Measurements from ENCODE around the gene ESRRB.

GRCh38 chr14:76531821-76532318, 155.9 kb downstream of the ESRRB start:
- TF ChIP-seq MAX (IDR thresholded peaks at IDR 0.05; ENCODE audit: low read depth, low read length) = no peak
- TF ChIP-seq POLR2A (IDR thresholded peaks at IDR 0.05; ENCODE audit: extremely low read depth, insufficient read length) = no peak
- TF ChIP-seq, protein P1, sequence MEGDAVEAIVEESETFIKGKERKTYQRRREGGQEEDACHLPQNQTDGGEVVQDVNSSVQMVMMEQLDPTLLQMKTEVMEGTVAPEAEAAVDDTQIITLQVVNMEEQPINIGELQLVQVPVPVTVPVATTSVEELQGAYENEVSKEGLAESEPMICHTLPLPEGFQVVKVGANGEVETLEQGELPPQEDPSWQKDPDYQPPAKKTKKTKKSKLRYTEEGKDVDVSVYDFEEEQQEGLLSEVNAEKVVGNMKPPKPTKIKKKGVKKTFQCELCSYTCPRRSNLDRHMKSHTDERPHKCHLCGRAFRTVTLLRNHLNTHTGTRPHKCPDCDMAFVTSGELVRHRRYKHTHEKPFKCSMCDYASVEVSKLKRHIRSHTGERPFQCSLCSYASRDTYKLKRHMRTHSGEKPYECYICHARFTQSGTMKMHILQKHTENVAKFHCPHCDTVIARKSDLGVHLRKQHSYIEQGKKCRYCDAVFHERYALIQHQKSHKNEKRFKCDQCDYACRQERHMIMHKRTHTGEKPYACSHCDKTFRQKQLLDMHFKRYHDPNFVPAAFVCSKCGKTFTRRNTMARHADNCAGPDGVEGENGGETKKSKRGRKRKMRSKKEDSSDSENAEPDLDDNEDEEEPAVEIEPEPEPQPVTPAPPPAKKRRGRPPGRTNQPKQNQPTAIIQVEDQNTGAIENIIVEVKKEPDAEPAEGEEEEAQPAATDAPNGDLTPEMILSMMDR (IDR thresholded peaks at IDR 0.05; ENCODE audit: low read depth, low read length) = no peak
- TF ChIP-seq MYC (IDR thresholded peaks at IDR 0.05; ENCODE audit: low read depth, low read length) = no peak
